Measurements from ENCODE around the gene MTA1. TPM values are rescaled to one million over a fixed set of nuclear protein-coding genes. Genes with fewer than 3 reads are reported as not detected.
A peak's percentile ranks its signal among the peaks of the same experiment; 100 is the strongest.

MTA1 gene
- total RNA-seq, 3 donors from 2014 or later, result 154 to 166 (median 154) TPM

DNA sequence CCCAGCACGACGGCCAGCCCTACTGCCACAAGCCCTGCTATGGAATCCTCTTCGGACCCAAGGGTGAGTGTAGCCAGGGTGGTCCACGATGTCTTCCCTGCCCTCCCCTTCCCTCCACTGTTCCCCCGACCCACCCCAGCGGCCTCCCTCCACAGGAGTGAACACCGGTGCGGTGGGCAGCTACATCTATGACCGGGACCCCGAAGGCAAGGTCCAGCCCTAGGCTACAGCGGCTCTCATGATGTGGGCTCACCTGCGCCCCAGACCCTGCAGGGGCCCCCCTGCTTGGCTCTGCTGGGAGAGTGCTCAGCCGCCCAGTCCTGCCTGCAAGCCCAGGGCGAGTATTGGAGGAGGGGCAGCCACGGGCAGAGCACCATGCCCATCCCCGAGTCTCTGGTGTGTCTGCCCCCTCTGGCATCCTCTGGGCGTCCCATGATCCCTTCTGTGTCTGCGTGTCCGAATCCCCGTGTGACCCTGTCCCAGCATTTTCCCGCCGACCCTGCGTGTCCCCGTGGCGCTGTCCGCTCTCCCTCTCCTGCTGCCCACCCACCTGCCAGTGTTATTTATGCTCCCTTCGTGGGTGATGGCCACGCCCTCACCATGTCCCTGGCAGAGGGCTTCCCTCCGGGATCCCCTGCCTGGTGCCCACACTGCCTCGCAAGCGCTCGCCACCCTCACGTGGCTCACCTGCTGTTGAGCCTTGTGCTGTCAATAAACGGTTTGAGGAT, 60.0 kb downstream of the MTA1 start:
- Mint-ChIP-seq H3K4me3 (peak overlapping the region; percentile 16), H3K36me3 (ENCODE audit: insufficient read depth) (no peaks in the 10 kb centered on the region), H3K9me3 (no peaks in the 10 kb centered on the region), H3K27me3 (ENCODE audit: low read depth) (no peaks in the 10 kb centered on the region), H3K4me1 (ENCODE audit: low read depth) (peaks cover 54% of the 10 kb centered on the region)
- ATAC-seq, result no peak
- DNase-seq, result no peak

DNA sequence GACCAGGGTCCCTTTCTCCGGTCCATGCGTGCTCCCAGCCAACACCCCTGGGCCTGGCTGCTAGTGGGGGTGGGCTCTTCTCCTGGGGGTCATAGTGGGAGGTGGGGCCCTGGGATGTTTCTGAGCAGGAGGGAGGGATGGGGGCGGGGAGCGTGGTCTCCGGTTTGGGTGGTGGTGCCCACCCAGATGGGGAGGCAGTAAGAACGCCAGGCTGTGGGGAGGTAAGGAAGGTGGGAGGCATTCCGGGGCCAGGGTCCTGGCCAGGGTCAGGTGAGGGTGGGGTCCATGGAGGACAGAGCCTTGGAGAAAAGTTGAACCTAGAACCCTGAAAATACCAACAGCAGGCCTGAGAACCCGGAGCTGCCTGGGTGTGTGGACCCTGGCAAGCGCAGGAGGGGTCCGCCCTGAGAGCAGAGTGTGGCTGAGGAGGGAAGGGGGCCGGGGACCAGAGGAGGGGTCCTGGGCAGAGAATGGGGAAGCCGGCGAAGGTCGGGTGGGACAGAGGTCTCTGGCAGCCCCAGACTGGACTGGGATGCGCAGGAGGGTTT, 60.6 kb downstream of the MTA1 start:
- DNase-seq (no peak), ATAC-seq (no peak)
- peaks cover 60% of the 10 kb centered on the region for H3K4me1 Mint-ChIP-seq (ENCODE audit: low read depth)

DNA sequence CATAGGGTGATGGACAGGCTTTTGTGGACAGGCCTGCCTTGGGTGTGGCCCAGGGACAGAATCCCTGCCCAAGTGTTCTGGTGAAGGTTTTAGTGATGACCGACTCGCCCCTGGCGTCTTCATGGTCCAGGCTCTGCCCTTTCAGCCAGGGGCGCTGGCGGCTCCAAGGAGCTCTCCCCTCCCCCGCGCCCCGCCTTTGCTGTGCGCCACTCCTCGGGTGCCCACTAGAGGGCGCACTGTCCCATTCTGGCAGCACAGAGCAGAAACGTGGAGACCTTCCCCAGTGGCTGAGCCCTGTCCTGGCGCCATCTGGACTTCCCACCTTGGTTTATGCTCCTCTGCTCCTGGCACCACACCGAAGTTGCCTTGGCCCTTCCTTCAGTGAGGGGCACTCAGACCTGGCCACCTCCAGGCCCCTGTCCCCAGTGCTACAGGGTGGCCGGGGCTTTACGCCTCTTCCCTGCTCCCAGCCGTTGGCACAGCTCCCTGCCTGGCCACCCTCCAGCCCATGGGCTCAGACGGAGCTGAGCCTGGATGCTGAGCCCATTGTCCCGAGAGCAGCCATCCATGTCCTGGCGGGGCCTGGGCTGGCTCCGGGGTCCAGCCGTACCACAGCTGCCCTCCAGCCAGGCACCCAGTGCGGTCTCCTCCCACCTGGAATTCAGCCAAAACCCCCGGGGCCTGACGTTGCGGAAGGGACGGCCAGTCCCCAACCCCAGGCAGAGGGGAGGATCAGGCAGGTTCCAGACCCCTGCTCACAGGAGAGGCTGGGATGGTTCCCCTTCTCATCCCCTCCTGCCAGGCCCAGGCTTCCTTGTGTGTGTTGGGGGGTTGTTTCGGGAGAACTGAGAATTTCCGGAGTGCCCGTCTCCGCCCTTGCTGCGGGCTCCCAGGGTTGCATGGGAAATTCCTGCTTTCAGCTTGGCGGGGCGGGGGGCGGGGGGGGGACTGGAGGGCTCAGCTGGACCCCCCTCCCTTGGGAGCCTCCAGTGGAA, 61.5 kb downstream of the MTA1 start:
- Mint-ChIP-seq H3K9me3 (no peaks in the 10 kb centered on the region), H3K4me1 (ENCODE audit: low read depth) (peaks cover 66% of the 10 kb centered on the region), H3K36me3 (ENCODE audit: insufficient read depth) (no peaks in the 10 kb centered on the region), H3K4me3 (peak overlapping the region; percentile 73), H3K27me3 (ENCODE audit: low read depth) (no peaks in the 10 kb centered on the region)
- ATAC-seq, result peak; percentile 64 to 66
- DNase-seq, result peak; percentile 87

More for the DNA sequence above, 60.6 kb downstream of the MTA1 start:
- Mint-ChIP-seq H3K9me3 (no peaks in the 10 kb centered on the region), H3K27me3 (ENCODE audit: low read depth) (no peaks in the 10 kb centered on the region), H3K36me3 (ENCODE audit: insufficient read depth) (no peaks in the 10 kb centered on the region), H3K4me3 (no peak overlapping the region)

DNA sequence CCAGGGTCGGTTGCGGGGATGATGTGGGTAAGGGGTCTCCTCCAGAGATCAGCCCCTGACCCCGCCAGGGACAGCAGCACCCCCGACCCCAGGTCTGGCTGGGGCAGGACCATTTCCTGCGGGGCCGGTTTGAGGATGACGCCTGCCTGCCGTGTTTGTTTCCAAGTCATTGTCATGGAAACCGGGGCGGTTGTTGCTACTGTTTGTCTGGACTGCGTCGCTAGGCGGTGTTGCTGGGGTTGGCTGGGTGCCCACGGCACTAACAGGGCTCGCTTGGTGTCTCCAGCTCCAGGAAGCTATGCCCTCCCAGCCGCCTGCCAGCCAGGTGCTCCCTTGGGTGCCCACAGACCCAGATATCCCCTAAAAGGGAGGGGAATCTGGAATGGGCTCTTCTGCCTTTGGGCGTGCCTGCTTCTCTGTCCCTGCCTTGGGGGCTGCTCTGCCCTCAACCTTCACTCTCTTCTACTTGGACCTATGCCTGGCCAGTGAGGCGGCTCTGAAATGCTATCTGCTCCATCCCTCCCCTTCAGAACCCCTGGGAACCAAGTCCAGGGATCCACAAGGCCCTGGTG, 62.3 kb downstream of the MTA1 start:
- H3K27me3 Mint-ChIP-seq (ENCODE audit: low read depth), result no peaks in the 10 kb centered on the region
- no peaks in the 10 kb centered on the region for H3K9me3 Mint-ChIP-seq
- peak; percentile 66 to 69 for ATAC-seq
- H3K4me1 Mint-ChIP-seq (ENCODE audit: low read depth), result peaks cover 61% of the 10 kb centered on the region
- peak; percentile 83 for DNase-seq
- H3K36me3 Mint-ChIP-seq (ENCODE audit: insufficient read depth), result no peaks in the 10 kb centered on the region
- peak overlapping the region; percentile 75 for H3K4me3 Mint-ChIP-seq

DNA sequence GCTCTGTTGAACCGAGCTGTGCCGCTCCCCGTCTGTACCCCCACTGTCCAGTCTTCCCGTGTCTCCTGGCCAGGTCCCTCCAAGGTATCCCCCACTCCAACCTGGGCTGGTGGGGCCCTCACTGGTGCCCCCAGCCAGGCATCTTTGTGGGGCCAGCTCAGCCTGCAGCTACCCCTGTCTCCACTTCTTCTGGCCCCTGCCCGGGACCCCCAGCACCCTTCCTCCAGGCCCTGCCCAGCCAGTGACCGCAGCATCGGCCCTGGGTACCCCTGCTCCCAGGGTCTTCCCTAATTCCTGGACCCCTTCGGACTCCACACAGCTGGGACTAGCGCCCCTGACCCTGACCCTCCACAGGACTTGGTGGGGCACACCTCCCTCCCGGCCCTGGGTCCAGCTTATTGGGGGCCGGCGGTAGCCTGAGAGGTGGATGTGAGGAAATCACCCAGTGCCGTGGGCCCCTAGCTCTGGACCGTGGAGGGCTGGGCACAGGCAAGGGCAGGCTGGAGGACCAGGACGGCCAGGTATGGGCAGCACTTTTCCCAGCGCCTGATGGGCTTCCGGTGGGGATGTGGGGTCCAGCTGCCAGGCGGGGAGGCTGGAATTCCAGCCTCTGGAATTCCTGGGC, 63.0 kb downstream of the MTA1 start:
- ATAC-seq (no peak), DNase-seq (no peak)
- no peaks in the 10 kb centered on the region for H3K9me3 Mint-ChIP-seq
- no peaks in the 10 kb centered on the region for H3K27me3 Mint-ChIP-seq (ENCODE audit: low read depth)
- H3K36me3 Mint-ChIP-seq (ENCODE audit: insufficient read depth), result no peaks in the 10 kb centered on the region
- H3K4me1 Mint-ChIP-seq (ENCODE audit: low read depth), result peaks cover 56% of the 10 kb centered on the region
- H3K4me3 Mint-ChIP-seq, result peak overlapping the region; percentile 75

DNA sequence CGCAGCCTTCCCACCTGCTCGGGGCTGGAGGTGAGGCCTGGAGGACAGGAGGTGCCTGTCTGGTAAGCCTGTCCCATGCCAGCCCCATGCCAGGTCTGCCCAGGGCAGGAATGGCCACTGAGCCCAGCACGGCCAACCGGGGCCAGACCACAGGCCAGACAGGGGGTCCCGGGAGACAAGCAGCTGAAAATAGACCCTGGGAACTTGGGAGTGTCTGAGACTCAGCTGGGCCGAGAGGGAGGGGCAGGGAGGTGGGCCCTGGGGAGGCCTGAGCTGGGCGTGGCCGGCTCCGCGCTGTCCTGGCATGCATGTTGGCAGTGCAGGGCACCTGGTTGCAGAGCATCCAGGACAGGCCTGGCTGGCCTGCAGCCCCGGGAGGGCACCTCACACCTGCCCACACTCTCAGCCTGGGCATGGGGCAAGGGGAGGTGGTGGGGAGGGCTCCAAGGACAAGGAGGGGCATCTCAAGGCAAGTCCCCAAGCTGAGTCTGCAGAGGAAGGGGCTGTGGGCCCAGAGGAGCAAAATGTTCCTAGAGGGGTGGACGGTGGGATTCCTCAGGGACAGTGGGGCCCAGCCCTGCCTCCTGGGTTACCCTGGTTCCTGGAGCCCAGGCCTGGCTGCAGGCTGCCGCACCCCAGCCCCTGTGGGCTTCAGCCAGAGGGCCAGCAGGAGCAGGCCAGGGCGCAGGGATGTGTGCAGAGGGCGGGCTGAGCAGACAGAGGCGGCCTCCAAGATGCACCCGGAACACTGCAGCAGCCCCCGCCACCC, 63.9 kb downstream of the MTA1 start:
- Mint-ChIP-seq H3K4me3 (no peak overlapping the region), H3K36me3 (ENCODE audit: insufficient read depth) (no peaks in the 10 kb centered on the region), H3K9me3 (no peaks in the 10 kb centered on the region), H3K27me3 (ENCODE audit: low read depth) (no peaks in the 10 kb centered on the region), H3K4me1 (ENCODE audit: low read depth) (peaks cover 61% of the 10 kb centered on the region)
- DNase-seq (no peak), ATAC-seq (no peak)

GRCh38 chr14:105484069-105484996, 64.7 kb downstream of the MTA1 start:
- no peaks in the 10 kb centered on the region for H3K27me3 Mint-ChIP-seq (ENCODE audit: low read depth)
- H3K9me3 Mint-ChIP-seq, result no peaks in the 10 kb centered on the region
- H3K4me3 Mint-ChIP-seq, result peak overlapping the region; percentile 46
- H3K4me1 Mint-ChIP-seq (ENCODE audit: low read depth), result peaks cover 68% of the 10 kb centered on the region
- no peaks in the 10 kb centered on the region for H3K36me3 Mint-ChIP-seq (ENCODE audit: insufficient read depth)
- no peak for ATAC-seq
- peak; percentile 58 for DNase-seq

GRCh38 chr14:105484997-105485393, 65.4 kb downstream of the MTA1 start:
- ATAC-seq (no peak), DNase-seq (no peak)
- Mint-ChIP-seq H3K36me3 (ENCODE audit: insufficient read depth) (no peaks in the 10 kb centered on the region), H3K4me1 (ENCODE audit: low read depth) (peaks cover 68% of the 10 kb centered on the region), H3K9me3 (no peaks in the 10 kb centered on the region), H3K4me3 (no peak overlapping the region), H3K27me3 (ENCODE audit: low read depth) (no peaks in the 10 kb centered on the region)

- Mint-ChIP-seq H3K4me3 (no peak overlapping the region), H3K4me1 (ENCODE audit: low read depth) (peaks cover 62% of the 10 kb centered on the region), H3K9me3 (no peaks in the 10 kb centered on the region)
Measured at GRCh38 chr14:105485739-105486162, 66.1 kb downstream of the MTA1 start.

GRCh38 chr14:105486163-105486973, 66.7 kb downstream of the MTA1 start, which contains the start of gene CRIP1:
TSS of gene CRIP1 (plus strand) at chr14:105486886. CDS start at chr14:105487260, 374 bp downstream.
- Mint-ChIP-seq H3K36me3 (ENCODE audit: insufficient read depth) (no peaks in the 10 kb centered on the region), H3K27me3 (ENCODE audit: low read depth) (no peaks in the 10 kb centered on the region), H3K9me3 (no peaks in the 10 kb centered on the region), H3K4me1 (ENCODE audit: low read depth) (peaks cover 56% of the 10 kb centered on the region), H3K4me3 (peak within 1 kb of the TSS; percentile 80)
- ATAC-seq (no peak), DNase-seq (no peak)

More at GRCh38 chr14:105485739-105486162, 66.1 kb downstream of the MTA1 start:
- no peak for DNase-seq
- no peaks in the 10 kb centered on the region for H3K27me3 Mint-ChIP-seq (ENCODE audit: low read depth)
- no peak for ATAC-seq
- H3K36me3 Mint-ChIP-seq (ENCODE audit: insufficient read depth), result no peaks in the 10 kb centered on the region

DNA sequence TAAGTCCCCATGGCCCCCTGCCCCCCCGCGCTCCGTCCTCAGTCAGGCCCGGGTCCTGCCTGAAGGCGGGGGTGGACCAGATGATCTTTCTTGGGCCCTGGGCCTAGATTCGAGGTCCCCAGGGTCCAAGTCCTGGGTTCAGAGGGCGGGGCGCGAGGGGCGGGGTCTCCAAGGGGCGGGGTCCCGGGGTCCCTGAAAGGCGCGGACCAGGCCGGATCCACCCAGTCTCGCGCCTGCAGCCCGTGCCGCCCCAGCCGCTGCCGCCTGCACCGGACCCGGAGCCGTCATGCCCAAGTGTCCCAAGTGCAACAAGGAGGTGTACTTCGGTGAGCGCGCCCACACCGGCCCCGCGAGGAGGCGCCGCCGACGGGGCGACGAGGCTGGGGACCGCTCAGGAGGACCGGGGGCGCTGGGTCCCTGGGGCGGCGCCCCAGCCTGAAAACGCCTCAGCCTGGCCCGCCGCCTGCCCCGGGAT, 67.4 kb downstream of the MTA1 start:
- peak overlapping the region; percentile 80 for H3K4me3 Mint-ChIP-seq
- ATAC-seq (no peak), DNase-seq (peak; percentile 31)
- H3K27me3 Mint-ChIP-seq (ENCODE audit: low read depth), result no peaks in the 10 kb centered on the region
- no peaks in the 10 kb centered on the region for H3K36me3 Mint-ChIP-seq (ENCODE audit: insufficient read depth)
- peaks cover 55% of the 10 kb centered on the region for H3K4me1 Mint-ChIP-seq (ENCODE audit: low read depth)
- H3K9me3 Mint-ChIP-seq, result no peaks in the 10 kb centered on the region
